SU-DHL-6 (cell line): ENCODE results near the gene CDC27.
"Not testable (repeated sequence)": the region's sequence is repeated elsewhere in the genome, so short reads cannot be mapped to it uniquely, and the experiment has no call there.

Source experiments
- H2AFZ ChIP-seq: fragments of 200-600 bp; sonication (generic); 2 replicates; pipeline ENCODE4 v1.6.1; 2014; ENCODE audit warnings: low read depth, mild to moderate bottlenecking, moderate library complexity, mixed read lengths, antibody characterized with exemption, low read length; ENCODE audit not compliant: severe bottlenecking
- H3F3A ChIP-seq: fragments of 200-600 bp; shearing (Covaris generic); 2 replicates; pipeline ENCODE4 v1.6.0; 2016; ENCODE audit warnings: antibody characterized with exemption, mild to moderate bottlenecking; ENCODE audit not compliant: insufficient read depth
- H3K27ac ChIP-seq: fragments of 200-600 bp; sonication (generic); 2 replicates; pipeline ENCODE4 v1.5.1; 2016; ENCODE audit warnings: low read depth, mild to moderate bottlenecking, low read length, moderate library complexity, mixed read lengths
- H3K27me3 ChIP-seq: fragments of 200-600 bp; sonication (generic), shearing (Covaris generic); 2 replicates; pipeline ENCODE4 v1.6.0; 2014; ENCODE audit warnings: mild to moderate bottlenecking, low read length
- H3K36me3 ChIP-seq: fragments of 200-600 bp; sonication (generic); 2 replicates; pipeline ENCODE4 v1.6.1; 2014; ENCODE audit warnings: mild to moderate bottlenecking, low read length, mixed read lengths
- H3K4me2 ChIP-seq: fragments of 300-600, 200-600 bp; shearing (Covaris generic), sonication (generic); 2 replicates; pipeline ENCODE4 v1.6.0; 2014; ENCODE audit warnings: low read length, low read depth, mild to moderate bottlenecking; ENCODE audit not compliant: poor library complexity, severe bottlenecking
- H3K4me3 ChIP-seq: fragments of 200-600 bp; sonication (generic); 2 replicates; pipeline ENCODE4 v1.5.1; 2014; ENCODE audit warnings: antibody characterized with exemption, low read length, mild to moderate bottlenecking, mixed read lengths; ENCODE audit not compliant: insufficient read depth, poor library complexity, severe bottlenecking
- H3K79me2 ChIP-seq: fragments of 200-600 bp; sonication (generic); 2 replicates; pipeline ENCODE4 v1.6.1; 2014; ENCODE audit warnings: mild to moderate bottlenecking, low read length, moderate library complexity; ENCODE audit not compliant: insufficient read depth
- H3K9ac ChIP-seq: fragments of 200-600 bp; sonication (generic); 2 replicates; pipeline ENCODE4 v1.7.0; 2014; ENCODE audit warnings: mild to moderate bottlenecking, low read length
- H3K9me2 ChIP-seq: fragments of 200-600 bp; sonication (generic); replicated peaks from 2 replicates; pipeline ENCODE4 v1.6.1; 2014; ENCODE audit warnings: low read length; ENCODE audit not compliant: insufficient read depth
- H3K9me3 ChIP-seq: fragments of 200-600 bp; sonication (generic); 2 replicates; pipeline ENCODE4 v1.6.1; 2014; ENCODE audit warnings: low read length, mixed read lengths; ENCODE audit not compliant: insufficient read depth
- H4K20me1 ChIP-seq: fragments of 200-600 bp; sonication (generic); 2 replicates; pipeline ENCODE4 v1.6.1; 2014; ENCODE audit warnings: low read depth, mild to moderate bottlenecking, antibody characterized with exemption, low read length, moderate library complexity, mixed read lengths
- EZH2phosphoT487 ChIP-seq: fragments of 200-600 bp; sonication (generic), shearing (Covaris generic); conservative IDR thresholded peaks from 2 replicates; pipeline ENCODE4 v1.6.1; 2018; ENCODE audit warnings: mild to moderate bottlenecking, antibody characterized with exemption, low read length, moderate library complexity, mixed read lengths
- TF ChIP-seq, protein P1 (sequence below): fragments of 200-600 bp; sonication (generic); IDR thresholded peaks from one replicate; pipeline ENCODE4 v1.5.1; 2017; ENCODE audit warnings: antibody characterized with exemption, mild to moderate bottlenecking, low read length, moderate library complexity; ENCODE audit not compliant: insufficient read depth, poor library complexity, severe bottlenecking

The CDC27 gene

DNA sequence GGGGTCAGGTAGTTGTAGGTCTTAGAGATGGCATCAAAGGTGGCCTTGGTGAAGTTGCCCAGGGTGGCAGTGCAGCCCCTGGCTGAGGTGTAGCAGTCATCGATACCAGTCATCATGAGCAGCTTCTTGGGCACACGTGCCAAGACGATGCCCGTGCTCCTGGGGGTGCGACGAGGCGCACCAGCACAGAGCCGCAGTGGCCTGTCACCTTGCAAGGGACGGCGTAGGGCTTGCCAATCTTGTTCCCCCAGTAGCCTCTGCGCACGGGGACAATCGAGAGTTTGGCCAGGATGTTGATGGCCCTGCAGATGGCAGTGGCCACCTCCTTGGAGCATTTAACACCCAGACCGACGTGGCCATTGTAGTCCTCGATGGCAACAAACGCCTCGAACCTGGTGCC lies 29.8 kb downstream of the CDC27 start:
- peaks cover 30% of the 10 kb centered on the region; the same call in 1 of the 2 replicates for H3F3A ChIP-seq
- H3K36me3 ChIP-seq, result peaks cover 40% of the 10 kb centered on the region; the same call in 1 of the 2 replicates
- no peak overlapping the region for H3K4me2 ChIP-seq
- H2AFZ ChIP-seq, result no peak overlapping the region
- no peaks in the 10 kb centered on the region for H3K9me3 ChIP-seq
- TF ChIP-seq, protein P1, sequence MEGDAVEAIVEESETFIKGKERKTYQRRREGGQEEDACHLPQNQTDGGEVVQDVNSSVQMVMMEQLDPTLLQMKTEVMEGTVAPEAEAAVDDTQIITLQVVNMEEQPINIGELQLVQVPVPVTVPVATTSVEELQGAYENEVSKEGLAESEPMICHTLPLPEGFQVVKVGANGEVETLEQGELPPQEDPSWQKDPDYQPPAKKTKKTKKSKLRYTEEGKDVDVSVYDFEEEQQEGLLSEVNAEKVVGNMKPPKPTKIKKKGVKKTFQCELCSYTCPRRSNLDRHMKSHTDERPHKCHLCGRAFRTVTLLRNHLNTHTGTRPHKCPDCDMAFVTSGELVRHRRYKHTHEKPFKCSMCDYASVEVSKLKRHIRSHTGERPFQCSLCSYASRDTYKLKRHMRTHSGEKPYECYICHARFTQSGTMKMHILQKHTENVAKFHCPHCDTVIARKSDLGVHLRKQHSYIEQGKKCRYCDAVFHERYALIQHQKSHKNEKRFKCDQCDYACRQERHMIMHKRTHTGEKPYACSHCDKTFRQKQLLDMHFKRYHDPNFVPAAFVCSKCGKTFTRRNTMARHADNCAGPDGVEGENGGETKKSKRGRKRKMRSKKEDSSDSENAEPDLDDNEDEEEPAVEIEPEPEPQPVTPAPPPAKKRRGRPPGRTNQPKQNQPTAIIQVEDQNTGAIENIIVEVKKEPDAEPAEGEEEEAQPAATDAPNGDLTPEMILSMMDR, result no peak
- TF ChIP-seq EZH2phosphoT487, result no peak
- H3K4me3 ChIP-seq, result no peak overlapping the region
- H3K27me3 ChIP-seq, result no peaks in the 10 kb centered on the region
- no peak overlapping the region for H3K27ac ChIP-seq
- no peaks in the 10 kb centered on the region for H3K9me2 ChIP-seq
- no peak overlapping the region for H3K9ac ChIP-seq
- H4K20me1 ChIP-seq, result no peaks in the 10 kb centered on the region; the same call in 1 of the 2 replicates
- peaks cover 6% of the 10 kb centered on the region; the same call in 1 of the 2 replicates for H3K79me2 ChIP-seq

GRCh38 chr17:47145351-47145750 lies 43.7 kb downstream of the CDC27 start:
- TF ChIP-seq, protein P1, result no peak
- TF ChIP-seq EZH2phosphoT487, result no peak
- Histone ChIP-seq H3K79me2 (no peaks in the 10 kb centered on the region; the same call in none of the 2 replicates), H3K4me2 (no peak overlapping the region), H3K36me3 (peaks cover 57% of the 10 kb centered on the region), H4K20me1 (no peaks in the 10 kb centered on the region), H3K9me3 (no peaks in the 10 kb centered on the region), H2AFZ (no peak overlapping the region), H3K4me3 (no peak overlapping the region), H3K9ac (no peak overlapping the region), H3F3A (peaks cover 14% of the 10 kb centered on the region; the same call in 1 of the 2 replicates), H3K27me3 (no peaks in the 10 kb centered on the region), H3K27ac (no peak overlapping the region), H3K9me2 (no peaks in the 10 kb centered on the region)

- no peaks in the 10 kb centered on the region for H3K9me3 ChIP-seq
- H3K4me3 ChIP-seq, result no peak overlapping the region
- H3K4me2 ChIP-seq, result no peak overlapping the region
- H3K27ac ChIP-seq, result no peak overlapping the region
- TF ChIP-seq EZH2phosphoT487, result no peak
- H3K36me3 ChIP-seq, result peaks cover 44% of the 10 kb centered on the region
- no peak overlapping the region for H2AFZ ChIP-seq
- H3F3A ChIP-seq, result peaks cover 4% of the 10 kb centered on the region; the same call in 1 of the 2 replicates
- no peaks in the 10 kb centered on the region for H3K9me2 ChIP-seq
- no peaks in the 10 kb centered on the region for H3K79me2 ChIP-seq
- no peaks in the 10 kb centered on the region for H4K20me1 ChIP-seq
- H3K9ac ChIP-seq, result no peak overlapping the region
- H3K27me3 ChIP-seq, result no peaks in the 10 kb centered on the region
Observed at GRCh38 chr17:47135235-47135634, 53.9 kb downstream of the CDC27 start.

GRCh38 chr17:47134354-47134753 lies 54.7 kb downstream of the CDC27 start:
- H3K4me3 ChIP-seq, H3K27me3 ChIP-seq: not testable (repeated sequence)

More at GRCh38 chr17:47134354-47134753, 54.7 kb downstream of the CDC27 start:
- not testable (repeated sequence) for H3K79me2 ChIP-seq, H3K9me2 ChIP-seq, H3F3A ChIP-seq, H3K27ac ChIP-seq, H3K9me3 ChIP-seq, H2AFZ ChIP-seq, H4K20me1 ChIP-seq, H3K4me2 ChIP-seq, H3K9ac ChIP-seq
- H3K36me3 ChIP-seq, result peaks cover 41% of the 10 kb centered on the region
